Measurements from ENCODE around the gene SLC38A2.

DNA sequence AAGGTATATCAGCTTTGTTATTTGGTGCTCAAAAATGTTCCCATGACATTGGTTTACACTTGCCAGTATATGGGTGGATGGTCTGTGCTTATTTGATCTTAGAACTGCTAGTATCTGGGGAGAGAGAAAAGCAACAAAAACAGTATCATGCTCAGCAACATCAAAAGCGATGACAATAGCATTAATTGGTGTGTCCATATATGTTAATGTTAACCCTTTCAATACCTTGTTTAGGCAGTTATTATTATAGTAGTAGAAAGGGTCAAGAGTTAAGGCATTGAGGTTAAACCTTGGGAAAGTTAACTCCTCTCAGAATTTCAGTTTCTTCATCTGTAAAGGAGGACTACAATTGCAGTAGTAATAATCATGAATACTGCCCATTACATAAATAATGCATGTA lies 37.4 kb upstream of the SLC38A2 start:
- no peak for TF ChIP-seq TAF1 (IDR thresholded peaks at IDR 0.05; ENCODE audit: low read depth)
- TF ChIP-seq, protein P1, sequence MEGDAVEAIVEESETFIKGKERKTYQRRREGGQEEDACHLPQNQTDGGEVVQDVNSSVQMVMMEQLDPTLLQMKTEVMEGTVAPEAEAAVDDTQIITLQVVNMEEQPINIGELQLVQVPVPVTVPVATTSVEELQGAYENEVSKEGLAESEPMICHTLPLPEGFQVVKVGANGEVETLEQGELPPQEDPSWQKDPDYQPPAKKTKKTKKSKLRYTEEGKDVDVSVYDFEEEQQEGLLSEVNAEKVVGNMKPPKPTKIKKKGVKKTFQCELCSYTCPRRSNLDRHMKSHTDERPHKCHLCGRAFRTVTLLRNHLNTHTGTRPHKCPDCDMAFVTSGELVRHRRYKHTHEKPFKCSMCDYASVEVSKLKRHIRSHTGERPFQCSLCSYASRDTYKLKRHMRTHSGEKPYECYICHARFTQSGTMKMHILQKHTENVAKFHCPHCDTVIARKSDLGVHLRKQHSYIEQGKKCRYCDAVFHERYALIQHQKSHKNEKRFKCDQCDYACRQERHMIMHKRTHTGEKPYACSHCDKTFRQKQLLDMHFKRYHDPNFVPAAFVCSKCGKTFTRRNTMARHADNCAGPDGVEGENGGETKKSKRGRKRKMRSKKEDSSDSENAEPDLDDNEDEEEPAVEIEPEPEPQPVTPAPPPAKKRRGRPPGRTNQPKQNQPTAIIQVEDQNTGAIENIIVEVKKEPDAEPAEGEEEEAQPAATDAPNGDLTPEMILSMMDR (IDR thresholded peaks at IDR 0.05; ENCODE audit: poor library complexity, severe bottlenecking): no peak
- TF ChIP-seq MXI1 (conservative IDR thresholded peaks at IDR 0.05; ENCODE audit: poor library complexity, severe bottlenecking): no peak
- no peak for TF ChIP-seq EZH2 (IDR thresholded peaks at IDR 0.05; ENCODE audit: borderline replicate concordance, insufficient read depth, low read length, poor library complexity, severe bottlenecking)
- TF ChIP-seq SMC3 (conservative IDR thresholded peaks at IDR 0.05; ENCODE audit: poor library complexity): no peak
- TF ChIP-seq POLR2AphosphoS5 (IDR thresholded peaks at IDR 0.05): no peak
- TF ChIP-seq, protein P2, sequence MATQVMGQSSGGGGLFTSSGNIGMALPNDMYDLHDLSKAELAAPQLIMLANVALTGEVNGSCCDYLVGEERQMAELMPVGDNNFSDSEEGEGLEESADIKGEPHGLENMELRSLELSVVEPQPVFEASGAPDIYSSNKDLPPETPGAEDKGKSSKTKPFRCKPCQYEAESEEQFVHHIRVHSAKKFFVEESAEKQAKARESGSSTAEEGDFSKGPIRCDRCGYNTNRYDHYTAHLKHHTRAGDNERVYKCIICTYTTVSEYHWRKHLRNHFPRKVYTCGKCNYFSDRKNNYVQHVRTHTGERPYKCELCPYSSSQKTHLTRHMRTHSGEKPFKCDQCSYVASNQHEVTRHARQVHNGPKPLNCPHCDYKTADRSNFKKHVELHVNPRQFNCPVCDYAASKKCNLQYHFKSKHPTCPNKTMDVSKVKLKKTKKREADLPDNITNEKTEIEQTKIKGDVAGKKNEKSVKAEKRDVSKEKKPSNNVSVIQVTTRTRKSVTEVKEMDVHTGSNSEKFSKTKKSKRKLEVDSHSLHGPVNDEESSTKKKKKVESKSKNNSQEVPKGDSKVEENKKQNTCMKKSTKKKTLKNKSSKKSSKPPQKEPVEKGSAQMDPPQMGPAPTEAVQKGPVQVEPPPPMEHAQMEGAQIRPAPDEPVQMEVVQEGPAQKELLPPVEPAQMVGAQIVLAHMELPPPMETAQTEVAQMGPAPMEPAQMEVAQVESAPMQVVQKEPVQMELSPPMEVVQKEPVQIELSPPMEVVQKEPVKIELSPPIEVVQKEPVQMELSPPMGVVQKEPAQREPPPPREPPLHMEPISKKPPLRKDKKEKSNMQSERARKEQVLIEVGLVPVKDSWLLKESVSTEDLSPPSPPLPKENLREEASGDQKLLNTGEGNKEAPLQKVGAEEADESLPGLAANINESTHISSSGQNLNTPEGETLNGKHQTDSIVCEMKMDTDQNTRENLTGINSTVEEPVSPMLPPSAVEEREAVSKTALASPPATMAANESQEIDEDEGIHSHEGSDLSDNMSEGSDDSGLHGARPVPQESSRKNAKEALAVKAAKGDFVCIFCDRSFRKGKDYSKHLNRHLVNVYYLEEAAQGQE (IDR thresholded peaks at IDR 0.05; ENCODE audit: borderline replicate concordance): no peak
- TF ChIP-seq RAD21 (conservative IDR thresholded peaks at IDR 0.05): no peak
